ENCODE results near the gene AEN. TPM values are rescaled to one million over a fixed set of nuclear protein-coding genes. Genes with fewer than 3 reads are reported as not detected.

Gene AEN
- total RNA-seq, 1 donor from 2014 or later, result 48.4 TPM

GRCh38 chr15:88604381-88605188, 16.6 kb upstream of the AEN start:
- H3K36me3 ChIP-seq (ENCODE audit: control insufficient read depth, insufficient read depth, low read length), result no peaks in the 10 kb centered on the region
- H3K27me3 ChIP-seq (ENCODE audit: control insufficient read depth, insufficient read depth, low read length), result peaks cover 31% of the 10 kb centered on the region
- no peak for DNase-seq (ENCODE audit: low read depth)
- no peak for TF ChIP-seq CTCF (IDR thresholded peaks at IDR 0.05; ENCODE audit: insufficient read depth, low read length, severe bottlenecking)
- no peak overlapping the region for H3K4me3 ChIP-seq (ENCODE audit: low read depth, low read length)
- FAIRE-seq, result no peak

- H3K27me3 ChIP-seq (ENCODE audit: control insufficient read depth, insufficient read depth, low read length), result peaks cover 31% of the 10 kb centered on the region
- TF ChIP-seq CTCF (IDR thresholded peaks at IDR 0.05; ENCODE audit: insufficient read depth, low read length, severe bottlenecking), result no peak
- DNase-seq (ENCODE audit: low read depth) (no peak), FAIRE-seq (no peak)
- H3K4me3 ChIP-seq (ENCODE audit: low read depth, low read length), result no peak overlapping the region
- H3K36me3 ChIP-seq (ENCODE audit: control insufficient read depth, insufficient read depth, low read length), result no peaks in the 10 kb centered on the region
These were observed 15.7 kb upstream of the AEN start for GRCh38 chr15:88605189-88606069.

- no peaks in the 10 kb centered on the region for H3K36me3 ChIP-seq (ENCODE audit: control insufficient read depth, insufficient read depth, low read length)
- H3K27me3 ChIP-seq (ENCODE audit: control insufficient read depth, insufficient read depth, low read length), result peaks cover 31% of the 10 kb centered on the region
- FAIRE-seq (no peak), DNase-seq (ENCODE audit: low read depth) (no peak)
- TF ChIP-seq CTCF (IDR thresholded peaks at IDR 0.05; ENCODE audit: insufficient read depth, low read length, severe bottlenecking), result no peak
- no peak overlapping the region for H3K4me3 ChIP-seq (ENCODE audit: low read depth, low read length)
These were observed 14.9 kb upstream of the AEN start for GRCh38 chr15:88606070-88606794.

GRCh38 chr15:88607951-88608350, 13.2 kb upstream of the AEN start:
- FAIRE-seq, result peak; percentile 23
- Histone ChIP-seq H3K4me3 (ENCODE audit: low read depth, low read length) (no peak overlapping the region), H3K27me3 (ENCODE audit: control insufficient read depth, insufficient read depth, low read length) (peaks cover 31% of the 10 kb centered on the region), H3K36me3 (ENCODE audit: control insufficient read depth, insufficient read depth, low read length) (no peaks in the 10 kb centered on the region)
- no peak for DNase-seq (ENCODE audit: low read depth)
- no peak for TF ChIP-seq CTCF (IDR thresholded peaks at IDR 0.05; ENCODE audit: insufficient read depth, low read length, severe bottlenecking)

GRCh38 chr15:88608607-88609181, 12.4 kb upstream of the AEN start:
- no peak overlapping the region for H3K4me3 ChIP-seq (ENCODE audit: low read depth, low read length)
- no peak for TF ChIP-seq CTCF (IDR thresholded peaks at IDR 0.05; ENCODE audit: insufficient read depth, low read length, severe bottlenecking)
- FAIRE-seq, result no peak
- no peak for DNase-seq (ENCODE audit: low read depth)
- peaks cover 29% of the 10 kb centered on the region for H3K27me3 ChIP-seq (ENCODE audit: control insufficient read depth, insufficient read depth, low read length)
- no peaks in the 10 kb centered on the region for H3K36me3 ChIP-seq (ENCODE audit: control insufficient read depth, insufficient read depth, low read length)
